IPS-11a (cell line): ENCODE results near the gene SOX8.

Source experiments
- H3K4me3 ChIP-seq: one replicate; pipeline ENCODE4 v1.5.1; 2013; ENCODE audit warnings: low read depth, low read length, control low read depth

Gene SOX8

GRCh38 chr16:986411-986810 is 4.8 kb downstream of the SOX8 start:
- no peak overlapping the region for H3K4me3 ChIP-seq

GRCh38 chr16:986925-987582 is 5.5 kb downstream of the SOX8 start:
- H3K4me3 ChIP-seq, result no peak overlapping the region

- H3K4me3 ChIP-seq, result no peak overlapping the region
Observed at GRCh38 chr16:987906-988305, 6.3 kb downstream of the SOX8 start.

- no peak overlapping the region for H3K4me3 ChIP-seq
Observed at GRCh38 chr16:988471-989353, 7.1 kb downstream of the SOX8 start.

GRCh38 chr16:989354-989814 is 7.8 kb downstream of the SOX8 start:
- no peak overlapping the region for H3K4me3 ChIP-seq

- H3K4me3 ChIP-seq, result no peak overlapping the region
Observed at GRCh38 chr16:990516-991291, 9.1 kb downstream of the SOX8 start.

- no peak overlapping the region for H3K4me3 ChIP-seq
Observed at GRCh38 chr16:991345-991744, 9.8 kb downstream of the SOX8 start.

- H3K4me3 ChIP-seq, result no peak overlapping the region
Observed at GRCh38 chr16:991773-992172, 10.2 kb downstream of the SOX8 start.

GRCh38 chr16:993731-994130 is 12.2 kb downstream of the SOX8 start:
- H3K4me3 ChIP-seq, result no peak overlapping the region

- no peak overlapping the region for H3K4me3 ChIP-seq
Observed at GRCh38 chr16:995087-995486, 13.5 kb downstream of the SOX8 start.

GRCh38 chr16:995783-996182 is 14.2 kb downstream of the SOX8 start:
- no peak overlapping the region for H3K4me3 ChIP-seq

- H3K4me3 ChIP-seq, result no peak overlapping the region
Observed at GRCh38 chr16:996681-997080, 15.1 kb downstream of the SOX8 start.

GRCh38 chr16:997440-998051 is 16.0 kb downstream of the SOX8 start:
- no peak overlapping the region for H3K4me3 ChIP-seq

- no peak overlapping the region for H3K4me3 ChIP-seq
Observed at GRCh38 chr16:998211-998610, 16.6 kb downstream of the SOX8 start.

- no peak overlapping the region for H3K4me3 ChIP-seq
Observed at GRCh38 chr16:998615-999014, 17.0 kb downstream of the SOX8 start.

GRCh38 chr16:999677-1000076 is 18.1 kb downstream of the SOX8 start:
- H3K4me3 ChIP-seq, result no peak overlapping the region

- H3K4me3 ChIP-seq, result no peak overlapping the region
Observed at GRCh38 chr16:1000608-1001007, 19.0 kb downstream of the SOX8 start.

- no peak overlapping the region for H3K4me3 ChIP-seq
Observed at GRCh38 chr16:1001096-1001495, 19.5 kb downstream of the SOX8 start.

- H3K4me3 ChIP-seq, result no peak overlapping the region
Observed at GRCh38 chr16:1002399-1003166, 21.0 kb downstream of the SOX8 start.
